Measurements from ENCODE around the gene ANKUB1. TPM values are rescaled to one million over a fixed set of nuclear protein-coding genes. Genes with fewer than 3 reads are reported as not detected.
"Not testable (repeated sequence)": the region's sequence is repeated elsewhere in the genome, so short reads cannot be mapped to it uniquely, and the experiment has no call there.

Gene ANKUB1
- total and polyA plus RNA-seq, 8 donors = not detected

GRCh38 chr3:149833241-149833640 lies 40.9 kb upstream of the ANKUB1 start:
- DNase-seq = no peak
- intact Hi-C loops (cut with DNase I; ENCODE audit: low total_unique reads) = no loop called here
- TF ChIP-seq EP300 (IDR thresholded peaks at IDR 0.05) (no peak), POLR2A (IDR thresholded peaks at IDR 0.05) (no peak), CTCF (IDR thresholded peaks at IDR 0.05) (no peak), POLR2AphosphoS5 (IDR thresholded peaks at IDR 0.05) (no peak)
- 95 to 100% (median 99%) methylated on average over 2 of the region's 2 CpGs for WGBS, 5 donors
- no peak overlapping the region for H3K4me3 ChIP-seq
- no peaks in the 10 kb centered on the region for H3K27me3 ChIP-seq
- peaks cover 0 to 58% (median 35%) of the 10 kb centered on the region in 4 donors for H3K9me3 ChIP-seq
- no peak overlapping the region for H3K27ac ChIP-seq
- peaks cover 0 to 18% (median 4%) of the 10 kb centered on the region in 4 donors for H3K36me3 ChIP-seq
- peaks cover 0 to 5% (median 0%) of the 10 kb centered on the region in 4 donors for H3K4me1 ChIP-seq

- H3K4me1 ChIP-seq = peaks cover 0 to 5% (median 0%) of the 10 kb centered on the region in 4 donors
- no peak for DNase-seq
- H3K4me3 ChIP-seq = no peak overlapping the region
- peaks cover 0 to 47% (median 29%) of the 10 kb centered on the region in 4 donors for H3K9me3 ChIP-seq
- 94 to 100% (median 97%) methylated on average over 1 of the region's 1 CpG for WGBS, 5 donors
- peaks cover 0 to 7% (median 0%) of the 10 kb centered on the region in 4 donors for H3K36me3 ChIP-seq
- no peaks in the 10 kb centered on the region for H3K27me3 ChIP-seq
- H3K27ac ChIP-seq = no peak overlapping the region
- TF ChIP-seq POLR2A (IDR thresholded peaks at IDR 0.05) (no peak), POLR2AphosphoS5 (IDR thresholded peaks at IDR 0.05) (no peak), CTCF (IDR thresholded peaks at IDR 0.05) (no peak)
- intact Hi-C loops (cut with DNase I; ENCODE audit: low total_unique reads) = no loop called here
These were observed 39.7 kb upstream of the ANKUB1 start for GRCh38 chr3:149832086-149832485.

- DNase-seq = no peak
- peaks cover 0 to 44% (median 29%) of the 10 kb centered on the region in 4 donors for H3K9me3 ChIP-seq
- H3K4me3 ChIP-seq = no peak overlapping the region
- H3K36me3 ChIP-seq = peaks cover 0 to 7% (median 0%) of the 10 kb centered on the region in 4 donors
- 96 to 98% (median 96%) methylated on average over 4 of the region's 4 CpGs for WGBS, 5 donors
- no peaks in the 10 kb centered on the region for H3K27me3 ChIP-seq
- peaks cover 0 to 9% (median 2%) of the 10 kb centered on the region in 4 donors for H3K4me1 ChIP-seq
- H3K27ac ChIP-seq = no peak overlapping the region
- intact Hi-C loops (cut with DNase I; ENCODE audit: low total_unique reads) = no loop called here
- TF ChIP-seq POLR2A (IDR thresholded peaks at IDR 0.05) (no peak), POLR2AphosphoS5 (IDR thresholded peaks at IDR 0.05) (no peak), EP300 (IDR thresholded peaks at IDR 0.05) (no peak), CTCF (IDR thresholded peaks at IDR 0.05) (no peak)
These were observed 39.0 kb upstream of the ANKUB1 start for GRCh38 chr3:149831321-149831720.

DNA sequence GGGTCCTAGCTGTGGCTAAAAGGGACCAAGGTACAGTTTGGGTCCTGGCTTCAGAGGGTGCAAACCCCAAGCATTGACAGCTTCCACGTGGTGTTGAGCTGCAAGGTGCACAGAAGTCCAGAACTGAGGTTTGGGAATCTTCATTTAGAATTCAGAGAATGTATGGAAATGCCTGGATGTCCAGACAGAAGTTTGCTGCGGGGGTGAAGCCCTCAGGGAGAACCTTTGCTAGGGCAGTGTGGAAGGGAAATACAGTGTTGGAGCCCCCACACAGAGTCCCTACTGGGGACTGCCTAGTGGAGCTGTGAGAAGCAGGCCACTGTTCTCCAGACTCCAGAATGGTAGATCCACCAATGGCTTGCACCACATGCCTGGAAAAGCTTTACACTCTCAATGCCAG lies 38.5 kb upstream of the ANKUB1 start:
- no peak for TF ChIP-seq CTCF (IDR thresholded peaks at IDR 0.05)
- TF ChIP-seq POLR2AphosphoS5 (IDR thresholded peaks at IDR 0.05) = no peak
- no peak for TF ChIP-seq EP300 (IDR thresholded peaks at IDR 0.05)
- TF ChIP-seq POLR2A (IDR thresholded peaks at IDR 0.05) = no peak
- peaks cover 0 to 13% (median 3%) of the 10 kb centered on the region in 4 donors for H3K4me1 ChIP-seq
- WGBS, 5 donors = 90 to 100% (median 93%) methylated on average over 2 of the region's 2 CpGs
- intact Hi-C loops (cut with DNase I; ENCODE audit: low total_unique reads) = no loop called here
- H3K9me3 ChIP-seq = peaks cover 0 to 44% (median 29%) of the 10 kb centered on the region in 4 donors
- H3K27ac ChIP-seq = no peak overlapping the region
- H3K4me3 ChIP-seq = no peak overlapping the region
- H3K36me3 ChIP-seq = peaks cover 0 to 7% (median 0%) of the 10 kb centered on the region in 4 donors
- H3K27me3 ChIP-seq = no peaks in the 10 kb centered on the region
- DNase-seq = no peak

- DNase-seq; intact Hi-C loops (cut with DNase I; ENCODE audit: low total_unique reads); H3K27ac ChIP-seq; H3K36me3 ChIP-seq; H3K4me3 ChIP-seq; H3K27me3 ChIP-seq: not testable (repeated sequence)
- 91 to 96% (median 92%) methylated on average over 4 of the region's 4 CpGs for WGBS, 5 donors
- peaks cover 0 to 40% (median 26%) of the 10 kb centered on the region in 4 donors for H3K9me3 ChIP-seq
- peaks cover 0 to 22% (median 3%) of the 10 kb centered on the region in 4 donors for H3K4me1 ChIP-seq
These were observed 37.3 kb upstream of the ANKUB1 start for GRCh38 chr3:149829631-149830030.
